ENCODE measurements around the gene USP54.
A peak's percentile ranks its signal among the peaks of the same experiment; 100 is the strongest.
"Not testable (repeated sequence)": the region's sequence is repeated elsewhere in the genome, so short reads cannot be mapped to it uniquely, and the experiment has no call there.

Gene USP54, protein sequence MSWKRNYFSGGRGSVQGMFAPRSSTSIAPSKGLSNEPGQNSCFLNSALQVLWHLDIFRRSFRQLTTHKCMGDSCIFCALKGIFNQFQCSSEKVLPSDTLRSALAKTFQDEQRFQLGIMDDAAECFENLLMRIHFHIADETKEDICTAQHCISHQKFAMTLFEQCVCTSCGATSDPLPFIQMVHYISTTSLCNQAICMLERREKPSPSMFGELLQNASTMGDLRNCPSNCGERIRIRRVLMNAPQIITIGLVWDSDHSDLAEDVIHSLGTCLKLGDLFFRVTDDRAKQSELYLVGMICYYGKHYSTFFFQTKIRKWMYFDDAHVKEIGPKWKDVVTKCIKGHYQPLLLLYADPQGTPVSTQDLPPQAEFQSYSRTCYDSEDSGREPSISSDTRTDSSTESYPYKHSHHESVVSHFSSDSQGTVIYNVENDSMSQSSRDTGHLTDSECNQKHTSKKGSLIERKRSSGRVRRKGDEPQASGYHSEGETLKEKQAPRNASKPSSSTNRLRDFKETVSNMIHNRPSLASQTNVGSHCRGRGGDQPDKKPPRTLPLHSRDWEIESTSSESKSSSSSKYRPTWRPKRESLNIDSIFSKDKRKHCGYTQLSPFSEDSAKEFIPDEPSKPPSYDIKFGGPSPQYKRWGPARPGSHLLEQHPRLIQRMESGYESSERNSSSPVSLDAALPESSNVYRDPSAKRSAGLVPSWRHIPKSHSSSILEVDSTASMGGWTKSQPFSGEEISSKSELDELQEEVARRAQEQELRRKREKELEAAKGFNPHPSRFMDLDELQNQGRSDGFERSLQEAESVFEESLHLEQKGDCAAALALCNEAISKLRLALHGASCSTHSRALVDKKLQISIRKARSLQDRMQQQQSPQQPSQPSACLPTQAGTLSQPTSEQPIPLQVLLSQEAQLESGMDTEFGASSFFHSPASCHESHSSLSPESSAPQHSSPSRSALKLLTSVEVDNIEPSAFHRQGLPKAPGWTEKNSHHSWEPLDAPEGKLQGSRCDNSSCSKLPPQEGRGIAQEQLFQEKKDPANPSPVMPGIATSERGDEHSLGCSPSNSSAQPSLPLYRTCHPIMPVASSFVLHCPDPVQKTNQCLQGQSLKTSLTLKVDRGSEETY (N-terminal part only)

DNA sequence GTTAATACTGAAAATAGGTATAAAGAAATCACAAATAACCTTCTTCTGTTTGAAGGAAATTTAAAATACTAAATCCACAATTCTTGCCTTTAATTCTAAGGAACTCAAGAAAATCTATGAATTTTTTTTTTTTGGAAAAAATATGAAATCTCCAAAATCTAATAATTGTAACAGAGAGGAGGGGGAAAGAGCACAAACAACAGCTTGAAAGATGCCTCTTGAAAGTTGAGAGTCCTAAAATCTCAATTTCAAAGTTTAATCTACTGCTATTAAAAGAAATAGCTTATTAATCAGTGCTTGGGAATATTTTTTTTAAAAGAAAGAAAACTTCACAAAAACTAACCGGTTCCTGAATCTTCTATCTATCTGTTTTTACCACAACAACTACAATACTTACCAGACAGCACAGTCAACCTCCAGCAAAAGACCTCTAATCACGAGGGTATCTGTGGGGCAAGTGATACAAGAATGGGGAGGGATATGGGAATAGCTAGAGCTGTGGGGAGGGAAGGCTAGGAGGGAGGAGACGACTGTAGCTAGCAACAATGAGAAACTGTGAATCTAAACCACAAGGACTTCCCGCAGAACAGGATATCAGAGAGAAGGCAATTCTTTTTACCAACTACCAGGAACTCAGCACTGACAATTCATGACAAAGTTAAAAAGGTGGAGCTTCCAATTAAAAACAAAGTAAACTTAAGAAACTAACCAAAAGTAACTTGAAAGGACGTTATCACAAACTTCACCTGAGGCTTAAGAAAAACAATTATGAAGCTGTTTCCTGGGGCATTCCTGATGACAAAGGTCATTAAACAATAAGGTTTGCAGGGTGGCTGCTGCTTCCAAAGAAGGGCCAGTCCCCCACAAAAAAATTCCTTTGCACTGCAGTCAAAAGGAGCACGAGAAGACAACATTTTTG lies at the start of gene USP54:
Gene USP54, minus strand, starts transcription at position 462 of the 919 bp plus-strand sequence. CDS start 15,684 bp downstream, outside the sequence.
- no peak for DNase-seq

DNA sequence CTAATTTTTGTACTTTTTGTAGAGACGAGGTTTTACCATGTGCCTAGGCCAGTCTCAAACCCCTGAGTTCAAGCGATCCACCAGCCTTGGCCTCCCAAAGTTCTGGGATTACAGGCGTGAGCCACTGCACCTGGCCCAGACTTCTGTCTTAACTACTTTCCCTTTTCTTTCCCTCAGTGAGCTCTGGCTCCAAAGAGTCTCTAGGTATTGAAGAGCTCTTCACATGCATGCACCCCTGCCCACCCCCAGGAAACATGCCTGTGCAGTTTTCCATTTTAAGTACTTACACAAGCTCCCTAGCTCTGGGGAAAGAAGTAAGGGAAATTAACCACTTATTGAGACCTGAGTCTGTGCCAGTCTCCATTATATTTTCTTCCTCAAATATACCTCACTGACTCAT lies 48.1 kb upstream of the USP54 start:
- DNase-seq = no peak

DNA sequence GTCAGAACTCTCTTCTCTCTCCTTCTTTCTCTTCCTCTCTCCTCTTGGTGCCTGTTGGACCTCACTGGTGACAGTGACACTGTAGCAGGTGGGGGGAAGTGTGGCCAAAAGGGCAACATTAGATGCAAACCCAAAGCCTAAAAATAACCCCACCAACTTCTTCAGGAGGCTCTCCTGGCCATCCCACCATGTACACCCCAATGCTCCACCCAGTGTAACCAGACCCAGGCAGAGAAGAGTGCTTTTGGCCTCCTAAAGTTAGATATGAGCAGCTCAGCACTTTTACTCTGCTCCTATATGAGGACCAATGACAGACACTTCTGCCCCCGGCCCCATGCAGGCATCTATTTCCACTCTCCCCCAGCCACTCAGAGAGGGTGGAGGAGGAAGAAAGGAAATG lies 44.6 kb upstream of the USP54 start:
- no peak for DNase-seq

DNA sequence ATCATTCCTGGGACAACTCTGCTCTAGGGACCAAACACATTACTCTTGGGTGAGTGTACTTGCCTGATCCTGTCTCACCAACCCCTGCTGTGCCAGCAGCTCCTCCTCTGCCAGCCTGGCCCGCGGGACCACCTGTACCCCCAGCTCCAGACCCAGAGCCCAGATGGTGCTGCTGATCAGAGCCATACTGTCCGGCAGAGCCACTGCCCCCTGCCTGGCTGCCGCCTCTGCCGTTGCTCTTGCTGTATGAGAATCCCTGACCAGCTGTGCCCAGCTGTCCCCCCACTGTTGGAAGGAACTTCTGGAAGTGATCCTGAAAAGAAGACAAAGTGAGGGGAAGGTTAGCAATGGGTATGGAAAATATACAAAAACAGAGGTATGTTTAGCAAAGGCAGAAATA lies 43.3 kb upstream of the USP54 start:
- no peak for DNase-seq

DNA sequence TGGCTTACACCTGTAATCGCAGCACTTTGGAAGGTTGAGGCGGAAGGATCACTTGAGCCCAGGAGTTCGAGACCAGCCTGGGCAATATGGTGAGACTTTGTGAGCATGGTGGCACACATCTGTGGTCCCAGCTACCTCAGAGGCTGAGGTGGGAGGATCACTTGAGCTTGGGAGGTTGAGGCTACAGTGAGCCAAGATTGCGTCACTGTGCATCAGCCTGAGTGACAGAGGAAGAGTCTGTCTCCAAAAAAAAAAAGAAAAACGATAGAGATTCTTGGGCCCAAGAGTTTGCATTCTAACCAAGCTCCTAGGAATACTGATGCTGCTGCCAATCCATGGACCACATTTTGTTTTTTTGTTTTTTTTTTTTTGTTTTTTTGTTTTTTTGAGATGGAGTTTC lies 38.0 kb upstream of the USP54 start:
- no peak for DNase-seq

DNA sequence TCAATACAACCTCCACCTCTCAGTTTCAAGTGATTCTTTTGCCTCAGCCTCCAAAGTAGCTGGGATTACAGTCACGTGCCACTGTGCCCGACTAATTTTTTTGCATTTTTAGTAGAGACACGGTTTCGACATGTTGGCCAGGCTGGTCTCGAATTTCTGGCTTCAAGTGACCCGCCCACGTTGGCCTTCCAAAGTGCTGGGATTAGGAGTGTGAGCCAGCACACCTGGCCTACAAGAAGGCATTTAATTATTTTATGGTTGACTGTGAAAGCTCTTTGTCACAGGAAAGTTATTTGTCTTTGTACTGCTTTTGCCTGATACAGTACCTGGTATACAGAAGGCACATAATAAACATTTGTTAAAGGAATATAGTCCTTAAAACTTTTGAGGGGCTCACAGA lies 37.3 kb upstream of the USP54 start:
- DNase-seq = no peak

DNA sequence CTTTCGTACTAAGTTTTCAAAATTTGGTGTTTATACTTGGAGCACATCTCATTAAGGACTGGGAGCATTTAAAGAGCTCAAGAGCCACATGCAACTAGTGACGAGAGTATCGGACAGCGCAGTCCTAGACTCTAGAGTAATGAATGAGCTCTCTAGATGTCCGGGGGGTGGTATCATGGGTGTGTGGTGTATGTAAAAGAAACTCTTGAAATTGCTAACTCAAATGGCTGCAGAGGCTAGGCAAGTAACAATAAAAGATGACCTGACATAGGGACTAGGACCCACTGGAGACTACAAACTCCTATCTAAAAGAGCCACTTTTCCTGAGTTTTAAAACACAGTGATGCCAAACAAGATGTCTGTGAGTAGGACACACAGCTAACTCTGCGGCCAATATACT lies 36.2 kb upstream of the USP54 start:
- no peak for DNase-seq

DNA sequence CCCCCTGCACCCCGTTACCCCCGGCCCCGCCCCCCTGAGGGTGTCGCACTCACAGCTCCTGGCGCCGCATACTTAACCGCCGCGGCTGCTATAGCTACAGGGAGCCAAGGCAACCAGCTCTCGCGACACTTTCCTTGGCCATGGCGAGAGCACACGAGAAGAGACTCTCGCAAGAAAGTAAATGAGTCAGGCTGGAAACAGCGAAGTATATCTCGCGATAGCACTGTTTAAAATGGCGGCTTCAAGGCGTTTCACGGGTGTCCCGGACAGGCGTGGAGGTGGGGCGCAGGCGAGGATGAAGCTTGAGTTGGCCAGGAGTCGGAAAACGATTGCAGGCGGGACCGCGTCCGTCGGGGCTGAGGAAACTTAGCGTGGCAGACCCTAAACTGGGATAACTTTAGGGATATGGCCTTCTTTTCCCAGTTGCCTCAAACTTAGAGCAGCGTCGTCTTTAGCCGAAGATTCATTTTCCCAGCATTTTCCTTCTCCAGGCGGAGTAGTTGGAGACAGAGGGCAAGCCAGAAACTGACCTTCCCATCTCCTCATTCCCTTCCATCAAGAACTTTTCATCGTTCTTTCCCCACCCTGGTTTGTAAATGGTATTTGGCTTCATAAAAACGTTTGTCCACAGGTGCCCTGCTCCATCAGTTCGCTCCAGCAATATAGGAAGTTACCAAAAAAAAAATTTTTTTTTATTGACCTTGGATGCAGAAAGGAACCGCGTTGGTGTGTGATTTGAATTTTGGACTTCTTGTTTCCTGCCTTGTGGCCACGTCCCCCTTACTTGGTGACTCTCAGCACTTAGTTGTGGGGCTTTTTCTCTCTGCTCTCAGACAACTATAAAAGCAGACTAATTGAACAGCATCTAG lies 35.0 kb upstream of the USP54 start:
- DNase-seq = peak; percentile 93

DNA sequence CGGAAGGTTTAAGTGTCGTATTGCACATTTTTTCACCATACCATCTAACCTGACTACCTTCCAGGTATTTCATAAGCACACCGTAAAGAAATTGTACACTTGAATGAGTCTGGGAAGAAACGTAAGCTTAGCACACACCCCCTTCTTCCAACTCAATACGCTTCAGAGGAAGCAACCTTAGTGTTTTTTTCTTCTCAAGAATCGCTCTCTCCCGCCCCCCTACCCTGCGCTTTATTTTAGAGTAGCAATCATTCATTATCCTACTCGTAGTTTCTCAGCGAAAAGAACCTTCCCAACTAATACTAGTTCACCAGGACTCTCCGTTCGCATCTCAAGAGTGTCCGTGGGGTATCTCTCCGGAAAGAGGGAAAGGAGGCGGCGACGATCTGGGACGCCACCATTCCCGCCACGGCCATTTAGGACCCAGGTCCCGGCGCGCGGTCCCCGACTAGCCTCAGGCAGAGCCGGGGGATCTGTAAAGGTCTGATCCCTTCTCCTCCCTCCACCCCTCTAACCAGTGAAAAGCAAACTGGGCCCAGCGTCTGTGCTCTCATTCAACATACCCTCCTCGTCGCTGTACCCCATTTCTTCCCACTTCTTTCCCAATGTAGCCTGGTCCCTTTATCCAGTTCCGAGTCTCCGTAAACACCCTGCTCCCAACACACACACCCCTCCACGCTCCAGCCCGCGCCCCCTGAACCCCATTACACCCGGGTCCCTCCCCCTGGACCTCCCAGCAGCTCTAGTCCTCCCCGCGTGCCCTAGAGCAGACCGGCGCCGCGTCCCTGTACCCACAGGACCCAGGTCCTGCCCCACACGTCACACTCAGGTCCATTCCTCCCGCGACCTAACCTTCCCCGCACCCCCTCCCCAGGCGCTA lies 34.1 kb upstream of the USP54 start:
- peak; percentile 11 for DNase-seq

DNA sequence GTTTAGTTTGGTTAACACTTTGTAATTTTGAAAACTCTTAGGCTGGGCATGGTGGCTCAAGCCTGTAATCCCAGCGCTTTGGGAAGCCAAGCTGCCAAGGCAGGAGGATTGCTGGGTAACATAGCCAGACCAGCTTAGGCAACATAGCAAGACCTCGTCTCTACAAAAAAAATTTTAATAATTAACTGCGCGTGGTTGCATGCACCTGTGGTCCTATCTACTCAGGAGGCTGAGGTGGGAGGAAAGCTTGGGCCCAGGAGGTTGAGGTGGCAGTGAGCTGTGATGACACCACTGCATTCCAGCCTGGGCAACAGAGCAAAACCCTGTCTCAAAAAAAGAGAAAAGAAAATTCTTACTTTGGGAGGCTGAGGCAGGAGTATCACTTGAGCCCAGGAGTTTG lies 31.9 kb upstream of the USP54 start:
- DNase-seq = no peak

DNA sequence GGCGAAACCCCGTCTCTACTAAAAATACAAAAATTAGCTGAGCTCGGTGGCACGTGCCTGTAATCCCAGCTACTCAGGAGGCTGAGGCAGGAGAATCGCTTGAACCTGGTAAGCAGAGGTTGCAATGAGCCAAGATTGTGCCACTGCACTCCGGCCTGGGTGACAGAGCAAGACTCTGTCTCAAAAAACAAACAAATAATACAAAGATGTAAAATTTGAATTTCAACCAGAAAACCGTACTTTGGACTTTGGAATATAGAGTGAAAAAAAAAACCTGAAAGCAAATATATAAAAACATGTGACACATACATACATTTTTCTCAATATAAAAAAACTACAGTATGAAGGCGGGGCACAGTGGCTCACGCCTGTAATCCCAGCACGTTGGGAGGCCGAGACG lies 29.8 kb upstream of the USP54 start:
- not testable (repeated sequence) for DNase-seq

DNA sequence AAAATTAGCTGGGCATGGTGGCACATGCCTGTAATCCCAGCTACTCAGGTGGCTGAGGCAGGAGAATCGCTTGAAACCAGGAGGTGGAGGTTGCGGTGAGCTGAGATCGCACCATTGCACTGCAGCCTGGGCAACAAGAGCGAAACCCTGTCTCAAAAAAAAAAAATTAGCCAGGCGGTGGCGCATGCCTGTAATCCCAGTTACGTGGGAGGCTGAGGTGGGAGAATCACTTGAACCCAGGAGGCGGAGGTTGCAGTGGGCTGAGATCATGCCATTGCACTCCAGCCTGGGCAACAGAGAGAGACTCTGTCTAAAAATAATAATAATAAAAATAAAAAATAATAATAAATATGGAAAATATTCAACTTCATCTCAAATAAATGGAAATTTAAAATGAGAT lies 26.0 kb upstream of the USP54 start:
- not testable (repeated sequence) for DNase-seq

DNA sequence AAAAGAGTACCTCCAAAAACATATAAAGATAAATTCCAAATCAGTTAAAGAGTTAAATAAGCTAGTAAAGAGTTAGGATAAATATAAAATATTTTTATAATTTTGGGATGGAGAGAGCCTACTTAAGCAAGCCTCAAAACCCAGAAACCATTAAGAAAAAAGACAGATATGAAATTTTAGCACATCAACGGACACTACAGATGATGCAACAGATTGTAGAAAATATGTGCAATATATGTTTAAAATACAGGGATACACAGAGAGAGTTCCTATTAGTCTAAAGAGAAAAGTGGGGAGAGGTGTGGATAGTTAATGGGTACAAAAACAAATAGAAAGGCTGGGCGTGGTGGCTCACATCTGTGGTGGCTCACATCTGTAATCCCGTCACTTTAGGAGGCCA lies 23.6 kb upstream of the USP54 start:
- DNase-seq = no peak

DNA sequence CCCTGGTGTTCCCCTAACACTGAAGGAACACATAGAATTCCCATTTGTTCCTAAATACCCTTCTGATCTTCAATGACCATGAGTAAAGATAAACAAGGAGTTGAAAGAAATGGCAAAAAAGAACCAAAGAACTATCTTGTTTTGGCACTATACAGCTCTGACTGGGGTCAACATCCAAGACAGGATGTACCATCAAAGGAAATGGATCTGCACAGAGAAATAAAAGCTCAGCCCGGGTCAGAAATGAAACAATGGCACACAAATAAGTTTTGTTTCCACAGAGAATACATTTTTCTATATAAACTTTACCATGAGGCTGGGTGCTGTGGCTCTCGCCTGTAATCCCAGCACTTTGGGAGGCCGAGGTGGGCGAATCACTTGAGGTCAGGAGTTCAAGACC lies 18.0 kb upstream of the USP54 start:
- DNase-seq = no peak

DNA sequence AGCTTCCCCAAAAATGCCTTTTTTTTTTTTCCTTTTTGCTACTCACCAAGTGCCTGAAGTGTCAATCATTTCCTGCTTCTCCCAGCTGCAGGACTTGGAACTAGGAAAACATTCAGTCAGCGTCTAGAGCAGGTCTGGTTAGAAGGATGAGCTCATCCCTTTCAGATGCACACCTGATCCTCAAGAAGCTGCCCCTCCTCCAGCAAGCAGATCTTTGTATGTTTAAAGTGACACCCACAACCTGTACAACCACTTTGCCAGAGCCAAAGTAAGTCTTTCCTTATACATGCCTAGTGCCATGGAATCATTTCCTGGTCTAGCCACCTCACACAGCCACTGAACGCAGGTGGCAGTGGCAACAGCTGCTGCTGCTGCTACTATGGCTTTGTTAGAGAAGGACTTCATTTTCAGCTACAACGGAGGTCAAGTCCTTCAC lies 10.4 kb upstream of the USP54 start:
- DNase-seq = no peak

DNA sequence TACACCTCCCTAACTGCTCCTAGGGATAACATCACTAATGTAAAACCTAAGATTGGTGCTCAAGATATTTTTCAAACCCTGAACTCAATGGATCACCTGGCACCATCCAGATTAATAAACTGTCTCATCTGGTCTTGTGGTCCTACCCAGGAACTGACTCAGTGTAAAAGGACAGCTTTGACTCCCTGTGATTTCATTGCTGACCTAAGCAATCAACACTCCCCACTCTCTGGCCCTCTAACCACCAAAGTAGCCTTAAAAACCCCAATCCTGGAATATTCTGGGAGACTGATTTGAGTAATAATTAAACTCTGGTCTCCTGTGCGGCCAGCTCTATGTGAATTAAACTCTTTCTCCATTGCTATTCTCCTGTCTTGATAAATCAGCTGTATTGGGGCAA lies 6.2 kb upstream of the USP54 start:
- no peak for DNase-seq

DNA sequence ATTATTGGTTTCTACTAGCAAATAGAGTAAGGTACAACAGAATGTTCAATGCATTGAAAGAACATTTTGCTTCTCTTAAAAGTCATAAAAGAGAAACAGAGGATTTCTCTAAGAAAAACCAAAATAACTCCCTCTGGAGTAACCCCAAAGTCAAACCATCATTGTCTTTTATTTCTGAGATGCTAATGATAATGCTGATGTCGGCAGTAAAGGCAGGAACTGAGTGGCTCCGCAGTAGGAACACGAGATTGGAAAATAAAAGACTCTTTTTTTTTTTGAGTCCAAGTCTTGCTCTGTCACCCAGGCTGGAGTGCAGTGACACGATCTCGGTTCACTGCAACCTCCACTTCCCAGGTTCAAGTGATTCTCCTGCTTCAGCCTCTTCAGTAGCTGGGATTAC lies 2.7 kb upstream of the USP54 start:
- no peak for DNase-seq

DNA sequence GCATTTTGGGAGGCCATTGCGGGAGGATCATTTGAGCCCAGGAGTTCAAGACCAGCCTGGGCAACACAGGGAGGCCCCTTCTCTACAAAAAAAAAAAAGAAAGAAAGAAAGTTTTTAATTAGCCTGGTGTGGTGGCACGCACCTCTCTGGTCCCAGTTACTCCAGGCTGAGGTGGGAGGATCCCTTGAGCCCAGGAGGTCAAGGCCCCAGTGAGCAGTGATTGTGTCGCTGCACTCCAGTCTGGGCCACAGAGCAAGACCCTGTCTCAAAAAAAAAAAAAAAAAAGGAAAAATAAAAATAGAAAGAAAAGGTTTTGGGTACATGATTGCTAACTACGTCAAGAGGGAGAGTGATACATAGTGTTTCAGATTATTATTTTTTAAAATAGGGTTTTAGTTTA lies 2.0 kb upstream of the USP54 start:
- DNase-seq = no peak

DNA sequence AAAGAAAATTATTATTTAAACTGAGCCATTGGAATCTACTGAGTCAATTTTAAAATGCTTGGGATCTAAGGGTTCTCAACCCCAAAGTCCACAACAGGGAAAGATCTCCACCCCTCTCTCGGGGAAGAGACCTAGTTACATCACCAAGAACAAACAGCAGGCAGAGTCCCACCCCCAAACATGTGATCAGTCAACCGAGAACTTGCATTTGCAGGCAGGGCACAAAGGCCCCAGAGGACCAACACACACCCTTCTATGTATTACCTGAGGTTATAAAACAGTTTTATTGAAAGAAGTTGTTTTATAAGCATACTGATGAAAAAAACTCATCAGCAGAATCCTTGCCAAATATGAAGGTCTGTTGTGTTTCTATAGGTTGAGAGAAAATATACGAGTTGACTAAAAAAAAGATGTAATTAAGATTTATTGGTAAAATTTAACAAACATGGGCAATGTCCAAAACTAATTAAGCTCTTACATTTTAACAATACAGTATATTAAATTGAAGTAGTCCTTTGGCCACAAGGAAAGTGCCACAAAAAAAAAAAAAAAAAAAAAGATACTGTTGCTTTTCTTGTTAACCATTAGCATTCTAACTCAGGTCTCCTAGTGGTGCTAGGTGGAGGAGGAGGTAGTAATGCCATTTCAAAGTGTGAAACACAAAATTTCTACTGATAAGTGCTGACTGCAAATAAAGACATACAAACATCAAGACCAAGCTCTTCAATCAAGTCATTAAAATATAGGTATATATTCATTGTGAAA lies 975 bp upstream of the USP54 start:
- no peak for DNase-seq

Measured in stimulated activated CD4-positive, alpha-beta T cell treated with anti-CD3 and anti-CD28 coated beads, Interleukin-4, amount 100 ng/mL, for 24 hours (primary cell).